CD4-positive, alpha-beta T cell (primary cell): ENCODE results near the gene B3GALNT2. TPM values are rescaled to one million over a fixed set of nuclear protein-coding genes. Genes with fewer than 3 reads are reported as not detected.

Source experiments
- ATAC-seq: fragments of 200-7000 bp; cut with Tn5 transposase; one replicate; pipeline ENCODE4 v1.10.0; 2022; ENCODE audit warnings: mild to moderate bottlenecking; ENCODE audit not compliant: poor library complexity
- CTCF ChIA-PET: fragments of 350-600 bp; sonication (Branson Sonifier 250); formaldehyde crosslinking; loops from one replicate; lab custom pipeline; 2021; ENCODE audit warnings: antibody characterized with exemption, inconsistent platforms; lab: Charles Lee
- POLR2A ChIA-PET: fragments of 350-600 bp; sonication (Branson Sonifier 250); formaldehyde crosslinking; loops from one replicate; lab custom pipeline; 2021; ENCODE audit warnings: antibody characterized with exemption, inconsistent platforms; lab: Charles Lee
- DNase-seq, 14 experiments: peaks; one replicate each; pipeline ENCODE4 v3.0.0-alpha.2; 2013 to 2020; ENCODE audit warnings: mixed read lengths in 2 of 14
- H3K27ac ChIP-seq, 2 donors: one replicate each; pipeline versions ENCODE4 v1.5.1 to v1.7.0; 2013; ENCODE audit warnings: low read length in 2 of 2, low read depth in 1 of 2, mild to moderate bottlenecking in 1 of 2
- H3K27me3 ChIP-seq, 2 experiments: 1 replicate in 1 of 2; 2 replicates in 1 of 2; pipeline versions ENCODE4 v1.6.1 to v1.7.0; 2013; ENCODE audit warnings: low read length in 2 of 2, control low read depth in 1 of 2, mild to moderate bottlenecking in 1 of 2, moderate library complexity in 1 of 2; ENCODE audit not compliant: insufficient read depth in 2 of 2, control insufficient read depth in 1 of 2
- H3K36me3 ChIP-seq: one replicate; pipeline ENCODE4 v1.6.1; 2013; ENCODE audit warnings: low read length, control low read depth; ENCODE audit not compliant: insufficient read depth
- H3K4me1 ChIP-seq: one replicate; pipeline ENCODE4 v1.6.1; 2013; ENCODE audit warnings: low read length, control low read depth; ENCODE audit not compliant: insufficient read depth
- H3K4me3 ChIP-seq: one replicate; pipeline ENCODE4 v1.5.1; 2013; ENCODE audit warnings: mild to moderate bottlenecking, low read length, moderate library complexity
- H3K9me3 ChIP-seq, 2 experiments: 1 replicate in 1 of 2; 2 replicates in 1 of 2; pipeline versions ENCODE4 v1.6.1 to v1.7.0; 2013; ENCODE audit warnings: low read length in 2 of 2, mild to moderate bottlenecking in 2 of 2, control low read depth in 1 of 2, moderate library complexity in 1 of 2; ENCODE audit not compliant: control insufficient read depth in 1 of 2, insufficient read depth in 1 of 2
- H3K27ac Mint-ChIP-seq: one replicate; pipeline ENCODE4 v1.8.0; 2020; ENCODE audit warnings: mixed read lengths
- H3K27me3 Mint-ChIP-seq: one replicate; pipeline ENCODE4 v1.8.0; 2021; ENCODE audit warnings: mixed read lengths
- H3K36me3 Mint-ChIP-seq: one replicate; pipeline ENCODE4 v1.8.0; 2021; ENCODE audit warnings: low read depth, mixed read lengths
- H3K4me1 Mint-ChIP-seq: one replicate; pipeline ENCODE4 v1.8.0; 2021; ENCODE audit warnings: low read depth, mixed read lengths
- H3K4me3 Mint-ChIP-seq: one replicate; pipeline ENCODE4 v1.8.0; 2020; ENCODE audit warnings: mild to moderate bottlenecking, mixed read lengths
- H3K9me3 Mint-ChIP-seq: one replicate; pipeline ENCODE4 v1.8.0; 2020; ENCODE audit warnings: mixed read lengths
- CTCF ChIP-seq: fragments of 200-600 bp; IDR thresholded peaks from one replicate; pipeline ENCODE4 v1.8.0; 2022; ENCODE audit warnings: antibody characterized with exemption, mild to moderate bottlenecking
- intact Hi-C, 2 experiments: fragments of 100-400 bp; cut with DNase I in 1 of 2; cut with micrococcal nuclease in 1 of 2; formaldehyde crosslinking; loops; one replicate each; pipeline versions ENCODE4 v1.15.1 to v1.9.0; 2023 to 2025; cut with DNase I, micrococcal nuclease
- total RNA-seq, 174 experiments: library from RNA in 2 of 174; stranded (reverse) in 2 of 174; gene quantifications; one replicate each; pipeline ENCODE4 v1.2.3 and lab custom pipeline; 2021 to 2026

Gene B3GALNT2
- total RNA-seq, 2 experiments from 2014 or later: 4.0 to 5.4 TPM

GRCh38 chr1:235409042-235409820 lies 95.0 kb downstream of the B3GALNT2 start:
- no peak overlapping the region for H3K4me3 ChIP-seq
- H3K36me3 ChIP-seq: no peaks in the 10 kb centered on the region
- ChIA-PET POLR2A (interaction anchor here (0.7 to 0.9 kb wide), 2 partner anchors 133 to 145 kb away, joined by 3 to 4 read pairs; no protein-coding TSS in a partner anchor), CTCF (interaction anchor here (0.7 to 1.0 kb wide), 4 partner anchors 7 to 156 kb away, joined by 3 to 5 read pairs (median 3); no protein-coding TSS in a partner anchor)
- no peaks in the 10 kb centered on the region for H3K9me3 ChIP-seq
- Mint-ChIP-seq H3K9me3 (no peaks in the 10 kb centered on the region), H3K4me1 (no peaks in the 10 kb centered on the region), H3K27me3 (no peaks in the 10 kb centered on the region), H3K4me3 (no peak overlapping the region), H3K36me3 (peaks cover 7% of the 10 kb centered on the region), H3K27ac (no peak overlapping the region)
- H3K4me1 ChIP-seq: no peaks in the 10 kb centered on the region
- intact Hi-C loops: no loop called here
- DNase-seq (no peak), ATAC-seq (no peak)
- no peak overlapping the region for H3K27ac ChIP-seq
- no peaks in the 10 kb centered on the region for H3K27me3 ChIP-seq
- TF ChIP-seq CTCF: no peak

GRCh38 chr1:235408503-235408960 lies 95.7 kb downstream of the B3GALNT2 start:
- Mint-ChIP-seq H3K36me3 (peaks cover 9% of the 10 kb centered on the region), H3K4me1 (no peaks in the 10 kb centered on the region), H3K27me3 (no peaks in the 10 kb centered on the region), H3K4me3 (no peak overlapping the region), H3K9me3 (no peaks in the 10 kb centered on the region), H3K27ac (no peak overlapping the region)
- H3K27me3 ChIP-seq: no peaks in the 10 kb centered on the region
- ChIA-PET POLR2A (interaction anchor here (0.7 to 0.9 kb wide), 2 partner anchors 133 to 144 kb away, joined by 3 to 4 read pairs; no protein-coding TSS in a partner anchor), CTCF (interaction anchor here (0.7 to 1.0 kb wide), 4 partner anchors 8 to 155 kb away, joined by 3 to 5 read pairs (median 3); no protein-coding TSS in a partner anchor)
- no peak overlapping the region for H3K4me3 ChIP-seq
- no peaks in the 10 kb centered on the region for H3K9me3 ChIP-seq
- H3K4me1 ChIP-seq: no peaks in the 10 kb centered on the region
- no peak overlapping the region for H3K27ac ChIP-seq
- ATAC-seq (no peak), DNase-seq (no peak)
- intact Hi-C loops: no loop called here
- peaks cover 2% of the 10 kb centered on the region for H3K36me3 ChIP-seq
- TF ChIP-seq CTCF: no peak

GRCh38 chr1:235407419-235407818 lies 96.8 kb downstream of the B3GALNT2 start:
- H3K4me3 ChIP-seq: no peak overlapping the region
- TF ChIP-seq CTCF: no peak
- intact Hi-C loops: no loop called here
- no peaks in the 10 kb centered on the region for H3K27me3 ChIP-seq
- DNase-seq (no peak), ATAC-seq (no peak)
- H3K4me3 Mint-ChIP-seq: no peak overlapping the region
- H3K36me3 Mint-ChIP-seq: peaks cover 12% of the 10 kb centered on the region
- H3K9me3 ChIP-seq: no peaks in the 10 kb centered on the region
- no peaks in the 10 kb centered on the region for H3K9me3 Mint-ChIP-seq
- no peaks in the 10 kb centered on the region for H3K27me3 Mint-ChIP-seq
- H3K4me1 Mint-ChIP-seq: no peaks in the 10 kb centered on the region
- ChIA-PET CTCF (no interaction called here), POLR2A (no interaction called here)
- H3K36me3 ChIP-seq: peaks cover 12% of the 10 kb centered on the region
- no peak overlapping the region for H3K27ac ChIP-seq
- H3K27ac Mint-ChIP-seq: no peak overlapping the region
- no peaks in the 10 kb centered on the region for H3K4me1 ChIP-seq
